NB4 (cell line): ENCODE data around the gene EHD1.

Experiments used
- CTCF ChIP-seq: IDR thresholded peaks from one replicate; pipeline ENCODE4 v1.5.1; 2012; ENCODE audit warnings: low read depth, low read length
- MAX ChIP-seq: IDR thresholded peaks from 2 replicates; pipeline ENCODE4 v1.6.1; 2011; ENCODE audit warnings: low read depth, low read length
- MYC ChIP-seq: IDR thresholded peaks from 2 replicates; pipeline ENCODE4 v1.6.1; 2011; ENCODE audit warnings: low read depth, low read length
- POLR2A ChIP-seq: IDR thresholded peaks from 2 replicates; pipeline ENCODE4 v1.6.1; 2011; ENCODE audit warnings: mild to moderate bottlenecking; ENCODE audit not compliant: insufficient read length; ENCODE audit errors: extremely low read depth

- no peak for TF ChIP-seq CTCF
- TF ChIP-seq POLR2A: no peak
- no peak for TF ChIP-seq MYC
- no peak for TF ChIP-seq MAX
Measured at GRCh38 chr11:64851831-64852351, 26.5 kb downstream of the EHD1 start.
